ENCODE data around the gene PADI6. TPM values are rescaled to one million over a fixed set of nuclear protein-coding genes. Genes with fewer than 3 reads are reported as not detected.

Gene PADI6
- total and polyA plus RNA-seq, 2 of the 8 experiments (the other 6 are each of a cell fraction or from before 2014, with no cell fraction given) = not detected

DNA sequence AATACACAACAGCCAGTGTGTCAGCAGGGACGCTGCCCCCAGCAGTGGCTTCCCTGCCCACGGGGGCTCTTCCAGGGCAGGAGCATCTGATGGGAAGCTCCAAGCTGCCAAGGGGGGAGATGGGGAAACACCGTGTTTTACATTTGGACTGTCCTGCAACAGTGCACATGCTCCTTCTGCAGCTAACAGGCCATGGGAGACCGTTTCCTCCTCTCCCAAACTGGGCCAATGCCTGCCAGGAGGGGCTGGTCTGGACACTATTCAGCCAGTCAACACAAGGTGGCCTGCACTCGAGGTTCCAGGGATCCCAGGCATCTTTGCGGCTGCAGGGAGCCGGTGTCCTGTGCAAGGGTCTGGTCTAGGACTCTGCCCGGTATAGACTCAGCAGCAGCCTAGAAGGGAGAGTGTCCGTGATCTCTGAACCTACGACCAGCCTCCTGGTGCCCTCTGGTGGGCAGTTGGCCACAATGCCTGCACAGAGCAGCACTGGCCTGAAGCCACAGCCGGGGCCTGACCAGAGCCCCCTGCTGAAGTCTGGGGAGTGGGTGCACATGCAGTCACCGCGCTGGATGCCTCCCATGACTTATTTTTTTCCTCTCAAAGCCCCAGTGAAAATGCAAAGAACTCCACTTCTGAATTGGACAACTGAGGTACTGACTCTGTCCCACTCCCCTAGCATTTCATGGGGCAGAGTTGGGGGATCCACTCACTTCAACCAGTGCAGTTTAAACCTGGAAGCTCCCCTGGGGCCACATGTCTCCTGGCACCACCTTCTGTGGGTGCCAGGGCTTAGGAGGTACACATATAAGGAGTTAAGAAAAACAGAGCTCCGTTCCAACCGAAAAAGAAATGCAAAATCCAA lies 34.1 kb downstream of the PADI6 start:
- Histone ChIP-seq H3K79me1 (ENCODE audit: low read depth, low read length) (no peaks in the 10 kb centered on the region; the same call in 1 of the 2 replicates), H3K4me3 (ENCODE audit: extremely low read depth in 1 of 4, insufficient read depth in 2 of 4, low read depth in 3 of 4, low read length in 4 of 4) (no peak overlapping the region), H2BK15ac (ENCODE audit: low read length) (no peak overlapping the region), H3K4ac (replicated peaks; ENCODE audit: insufficient read length, low read depth, low read length) (no peak overlapping the region), H3K27me3 (replicated peaks in 1 of 4; ENCODE audit: control insufficient read depth in 3 of 4, extremely low read depth in 1 of 4, insufficient read depth in 3 of 4, low read length in 3 of 4) (no peaks in the 10 kb centered on the region), H2BK120ac (replicated peaks; ENCODE audit: low read depth, low read length) (no peak overlapping the region), H3K56ac (replicated peaks; ENCODE audit: insufficient read length, low read depth, low read length) (no peak overlapping the region), H3K23me2 (ENCODE audit: low read depth, low read length) (no peaks in the 10 kb centered on the region), H2BK20ac (ENCODE audit: low read length) (no peak overlapping the region), H2AFZ (ENCODE audit: low read length) (no peak overlapping the region), H3K79me2 (ENCODE audit: control insufficient read depth in 1 of 2, insufficient read depth in 2 of 2, low read length in 2 of 2) (peaks cover 0 to 9% of the 10 kb centered on the region in 2 experiments; a peak in 1 of 4 replicates), H3K9me3 (ENCODE audit: insufficient read depth in 2 of 2, low read depth in 1 of 2, low read length in 1 of 2) (no peaks in the 10 kb centered on the region), H3K36me3 (ENCODE audit: control insufficient read depth in 2 of 4, insufficient read depth in 4 of 4, low read length in 3 of 4) (peaks cover 13 to 40% (median 34%) of the 10 kb centered on the region in 4 experiments), H4K8ac (ENCODE audit: extremely low read depth, insufficient read depth, low read length) (no peak overlapping the region), H3K14ac (ENCODE audit: insufficient read length) (no peak overlapping the region), H4K5ac (ENCODE audit: insufficient read length, low read depth, low read length) (no peak overlapping the region), H3K27ac (ENCODE audit: low read depth, low read length) (no peak overlapping the region), H2AK5ac (ENCODE audit: low read depth, low read length) (no peak overlapping the region), H3K4me2 (ENCODE audit: insufficient read depth in 1 of 2, low read depth in 2 of 2, low read length in 2 of 2) (no peak overlapping the region), H3K18ac (ENCODE audit: extremely low read depth, low read length) (no peak overlapping the region), H4K91ac (replicated peaks; ENCODE audit: insufficient read length, low read length) (no peak overlapping the region), H3K4me1 (replicated peaks in 1 of 4; ENCODE audit: control insufficient read depth in 3 of 4, insufficient read depth in 4 of 4, low read length in 3 of 4) (peaks cover 0 to 10% (median 6%) of the 10 kb centered on the region in 4 experiments; a peak in 4 of 7 replicates), H3K9ac (replicated peaks in 1 of 4; ENCODE audit: extremely low read depth in 1 of 4, low read depth in 3 of 4, low read length in 3 of 4) (no peak overlapping the region), H2BK12ac (ENCODE audit: low read depth, low read length) (no peak overlapping the region), H4K20me1 (replicated peaks in 1 of 2; ENCODE audit: control insufficient read depth in 1 of 2, insufficient read depth in 2 of 2, low read length in 2 of 2) (peaks cover 13 to 20% of the 10 kb centered on the region in 2 experiments), H3K23ac (ENCODE audit: insufficient read length) (no peak overlapping the region), H2BK5ac (ENCODE audit: low read depth, low read length) (no peak overlapping the region; the same call in 1 of the 2 replicates)
- FAIRE-seq = peak; percentile 81
- CTCF ChIA-PET (ENCODE audit: partially characterized antibody) = interaction anchor here (0.6 to 2.8 kb wide), 26 partner anchors 9 to 346 kb away, joined by 3 to 21 read pairs (median 4); partner anchors contain the start of gene PADI6
- DNase-seq (ENCODE audit: low read depth in 1 of 2, low spot score in 2 of 2) = peak; percentile 50 to 89
- POLR2A ChIA-PET (ENCODE audit: partially characterized antibody) = interaction anchor here (0.6 to 10.0 kb wide), 18 partner anchors 10 to 281 kb away, joined by 3 to 116 read pairs (median 4); partner anchors contain the start of genes PADI6 and RCC2
- WGBS, 2 experiments (ENCODE audit: extremely low coverage in 1 of 2, insufficient coverage in 1 of 2, insufficient read length in 1 of 2, insufficient replicate concordance in 2 of 2, low coverage in 1 of 2, low lambda C conversion rate in 2 of 2, missing lambda C conversion rate in 1 of 2) = 87% methylated on average over 15 of the region's 15 CpGs; no CpG with 5 or more reads in 1 of the 2 experiments
- TF ChIP-seq EZH2 (IDR thresholded peaks at IDR 0.05; ENCODE audit: low read depth, low read length, severe bottlenecking) (no peak), CHD1 (IDR thresholded peaks at IDR 0.05; ENCODE audit: low read depth, low read length) (no peak), ZNF274 (IDR thresholded peaks at IDR 0.05; ENCODE audit: borderline replicate concordance, extremely low read depth, low read length) (no peak), POLR2AphosphoS5 (IDR thresholded peaks at IDR 0.05; ENCODE audit: low read depth, low read length) (peak; percentile 82), RAD21 (IDR thresholded peaks at IDR 0.05 in 1 of 2, conservative IDR thresholded peaks at IDR 0.05 in 1 of 2; ENCODE audit: low read depth in 2 of 2, low read length in 2 of 2) (peak; percentile 82 to 83)
- TF ChIP-seq, protein P1, sequence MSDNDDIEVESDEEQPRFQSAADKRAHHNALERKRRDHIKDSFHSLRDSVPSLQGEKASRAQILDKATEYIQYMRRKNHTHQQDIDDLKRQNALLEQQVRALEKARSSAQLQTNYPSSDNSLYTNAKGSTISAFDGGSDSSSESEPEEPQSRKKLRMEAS (IDR thresholded peaks at IDR 0.05) = 0 out of 2 replicates have a peak, but pooled peaks have one; percentile 8
- TF ChIP-seq, protein P2, sequence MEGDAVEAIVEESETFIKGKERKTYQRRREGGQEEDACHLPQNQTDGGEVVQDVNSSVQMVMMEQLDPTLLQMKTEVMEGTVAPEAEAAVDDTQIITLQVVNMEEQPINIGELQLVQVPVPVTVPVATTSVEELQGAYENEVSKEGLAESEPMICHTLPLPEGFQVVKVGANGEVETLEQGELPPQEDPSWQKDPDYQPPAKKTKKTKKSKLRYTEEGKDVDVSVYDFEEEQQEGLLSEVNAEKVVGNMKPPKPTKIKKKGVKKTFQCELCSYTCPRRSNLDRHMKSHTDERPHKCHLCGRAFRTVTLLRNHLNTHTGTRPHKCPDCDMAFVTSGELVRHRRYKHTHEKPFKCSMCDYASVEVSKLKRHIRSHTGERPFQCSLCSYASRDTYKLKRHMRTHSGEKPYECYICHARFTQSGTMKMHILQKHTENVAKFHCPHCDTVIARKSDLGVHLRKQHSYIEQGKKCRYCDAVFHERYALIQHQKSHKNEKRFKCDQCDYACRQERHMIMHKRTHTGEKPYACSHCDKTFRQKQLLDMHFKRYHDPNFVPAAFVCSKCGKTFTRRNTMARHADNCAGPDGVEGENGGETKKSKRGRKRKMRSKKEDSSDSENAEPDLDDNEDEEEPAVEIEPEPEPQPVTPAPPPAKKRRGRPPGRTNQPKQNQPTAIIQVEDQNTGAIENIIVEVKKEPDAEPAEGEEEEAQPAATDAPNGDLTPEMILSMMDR (IDR thresholded peaks at IDR 0.05; ENCODE audit: control extremely low read depth in 1 of 3, insufficient read depth in 1 of 3, low read depth in 1 of 3, low read length in 3 of 3) = peak; percentile 90 to 98 (median 92)
